EH (cell line): ENCODE data around the gene IMPA2.
"Not testable (repeated sequence)": the region's sequence is repeated elsewhere in the genome, so short reads cannot be mapped to it uniquely, and the experiment has no call there.

Source experiments
- DNase-seq: peaks from one replicate; pipeline ENCODE4 v3.0.0-alpha.2; 2015; ENCODE audit warnings: low read depth

Gene IMPA2

DNA sequence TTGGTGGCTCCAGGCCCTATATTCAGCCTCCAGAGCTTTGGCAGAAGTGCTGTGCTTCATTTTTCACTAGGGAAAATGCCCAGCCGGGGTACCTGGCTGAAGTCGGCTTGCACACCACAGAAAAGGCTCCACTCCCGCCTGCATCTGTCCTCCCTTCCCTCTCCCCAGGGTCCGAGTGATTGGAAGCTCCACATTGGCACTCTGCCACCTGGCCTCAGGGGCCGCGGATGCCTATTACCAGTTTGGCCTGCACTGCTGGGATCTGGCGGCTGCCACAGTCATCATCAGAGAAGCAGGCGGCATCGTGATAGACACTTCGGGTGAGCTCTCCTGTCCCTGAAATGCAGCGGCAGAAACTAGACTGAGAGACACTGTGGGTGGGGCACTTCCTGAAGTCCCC is 47.4 kb downstream of the IMPA2 start:
- no peak for DNase-seq

DNA sequence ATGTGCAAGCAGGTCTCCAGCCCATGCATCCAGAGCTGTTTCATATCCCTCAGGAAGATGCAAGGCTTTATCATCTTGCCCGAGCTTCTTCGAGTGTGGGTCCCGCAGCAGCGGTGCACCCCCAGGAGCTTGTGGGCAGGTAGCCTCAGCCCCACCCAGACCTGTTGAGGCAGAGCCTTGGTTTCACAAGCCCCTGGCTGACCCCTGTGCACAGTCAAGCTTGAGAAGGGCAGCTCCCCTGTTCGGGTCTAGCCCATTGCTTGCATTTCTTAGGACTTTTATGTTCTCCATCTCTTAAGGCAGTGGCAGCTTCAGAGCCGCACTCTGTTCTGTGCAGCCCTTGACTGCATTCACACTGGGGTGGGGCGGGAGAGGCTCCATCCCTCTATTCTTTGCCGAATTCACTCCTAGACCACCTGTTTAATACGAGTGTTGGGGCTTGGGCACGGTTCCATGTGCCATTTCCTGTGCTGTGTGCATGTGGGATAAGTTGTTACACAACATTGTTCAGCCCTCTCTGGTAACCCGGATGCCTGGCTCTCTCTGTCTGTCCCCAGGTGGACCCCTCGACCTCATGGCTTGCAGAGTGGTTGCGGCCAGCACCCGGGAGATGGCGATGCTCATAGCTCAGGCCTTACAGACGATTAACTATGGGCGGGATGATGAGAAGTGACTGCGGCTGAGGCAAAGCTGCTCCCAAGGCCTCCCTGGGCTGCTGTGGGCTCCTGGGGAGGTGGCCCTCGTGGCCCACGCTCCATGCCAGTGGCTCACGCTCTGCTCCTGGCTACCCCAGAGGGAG is 48.7 kb downstream of the IMPA2 start:
- no peak for DNase-seq

DNA sequence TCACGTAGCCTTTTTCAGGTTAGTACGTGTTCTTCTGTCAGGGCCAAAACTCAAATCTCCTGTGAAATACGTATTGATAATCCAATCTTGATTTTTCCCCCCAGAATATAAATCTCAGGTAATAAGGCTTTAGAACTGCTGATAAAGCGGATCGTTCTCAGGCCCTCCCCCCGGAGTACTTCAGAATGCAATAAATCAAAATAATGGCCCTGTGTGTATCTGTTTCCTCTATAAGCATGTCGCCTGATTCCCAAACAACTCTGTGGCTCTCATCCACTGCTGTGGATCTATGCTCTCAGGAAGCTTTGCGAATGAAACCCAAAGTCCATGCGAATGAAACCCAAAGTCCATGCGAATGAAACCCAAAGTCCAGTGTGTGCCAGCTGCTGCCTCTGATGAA is 49.4 kb downstream of the IMPA2 start:
- DNase-seq: no peak

DNA sequence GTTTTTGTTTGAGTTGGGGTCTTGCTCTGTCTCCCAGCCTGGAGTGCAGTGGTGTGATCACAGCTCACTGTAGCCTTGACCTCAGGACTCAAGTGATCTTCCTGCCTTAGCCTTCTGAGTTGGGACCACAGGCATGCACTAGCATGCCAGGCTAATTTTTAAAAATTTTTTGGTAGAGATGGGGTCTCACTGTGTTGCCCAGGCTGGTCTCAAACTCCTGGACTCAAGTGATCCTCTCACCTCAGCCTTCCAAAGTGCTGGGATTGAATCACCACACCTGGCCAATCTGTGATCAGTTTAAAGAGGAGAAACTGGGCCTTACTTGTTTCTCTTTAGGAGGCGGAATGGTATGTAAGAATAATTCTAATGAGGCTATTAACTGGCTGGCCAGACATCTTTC is 49.9 kb downstream of the IMPA2 start:
- no peak for DNase-seq

DNA sequence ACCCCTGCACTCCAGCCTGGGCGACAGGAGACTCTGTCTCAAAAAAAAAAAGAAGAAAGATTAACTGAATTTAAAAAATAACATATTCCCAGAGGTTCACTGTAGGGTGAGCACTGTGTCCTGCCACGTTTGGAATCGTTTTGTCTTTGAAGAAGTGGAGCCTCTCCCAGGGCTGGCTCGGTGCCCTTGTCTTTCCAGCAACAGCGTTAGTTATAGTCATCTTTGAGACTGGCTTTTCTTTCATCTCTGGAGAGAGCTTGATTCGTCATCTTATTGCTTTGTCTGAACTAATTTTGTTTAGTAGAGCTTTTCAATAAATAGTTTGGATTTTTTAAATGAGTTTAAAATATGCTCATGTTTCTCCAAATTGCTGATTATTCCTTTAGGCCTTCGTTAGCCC is 50.5 kb downstream of the IMPA2 start:
- DNase-seq: peak; percentile 71

DNA sequence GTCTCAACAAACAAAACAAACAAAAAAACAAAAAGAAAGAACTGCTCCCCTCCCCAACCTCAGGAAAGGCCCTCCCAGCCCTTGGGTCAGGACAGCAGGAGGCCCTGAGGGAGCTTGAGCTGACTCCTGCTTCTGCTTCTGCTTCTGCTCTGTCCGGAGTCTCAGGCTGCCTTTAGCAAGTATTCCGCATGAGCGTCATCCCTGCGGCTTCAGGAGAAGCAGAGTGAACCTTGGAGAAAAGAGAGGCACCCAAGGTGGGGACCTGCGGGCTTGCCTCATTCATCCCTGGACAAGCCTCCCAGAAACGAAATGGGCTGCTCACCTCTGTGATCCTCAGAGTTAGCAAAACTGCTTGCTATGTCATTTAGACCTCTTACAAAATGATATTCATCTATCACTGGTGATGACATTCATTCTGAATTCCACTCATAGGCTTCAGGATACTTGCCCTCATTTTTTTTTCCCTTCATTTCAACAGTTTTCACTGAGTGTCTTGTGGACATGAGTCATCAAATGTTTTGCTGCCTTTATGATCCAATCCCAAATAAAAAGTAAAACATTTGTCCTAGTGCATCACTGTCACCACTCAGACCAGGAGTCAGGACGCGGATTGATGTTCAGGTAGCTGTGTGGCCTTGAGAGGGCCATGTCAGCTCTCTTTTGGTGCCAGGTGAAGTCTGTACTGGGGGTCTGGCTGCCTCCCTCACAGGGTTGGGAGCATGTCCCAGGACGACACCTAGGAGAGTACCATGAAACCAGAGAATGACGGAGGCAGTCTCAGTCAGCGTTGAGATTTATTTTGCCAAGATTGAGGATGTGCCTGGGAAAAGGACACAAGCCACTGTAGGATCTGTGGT is 51.7 kb downstream of the IMPA2 start:
- DNase-seq: peak; percentile 71

DNA sequence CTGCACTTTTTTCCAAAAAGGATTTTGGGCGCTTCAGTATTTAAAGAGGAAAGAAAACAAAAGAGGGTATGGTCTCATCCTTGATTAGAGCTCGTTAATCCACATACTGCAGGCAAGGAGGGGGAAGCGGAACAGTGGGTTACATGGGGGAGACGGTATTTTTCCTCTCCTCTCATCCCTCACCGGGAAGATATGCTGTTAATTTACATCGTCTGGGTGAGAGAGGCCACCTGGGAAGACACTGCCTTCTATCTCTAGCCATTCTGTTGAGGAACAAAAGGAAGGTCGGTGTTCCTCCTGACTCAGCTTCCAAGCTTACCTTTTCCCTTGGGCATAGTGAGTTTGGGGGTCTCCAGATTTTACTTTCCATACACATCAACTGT is 52.3 kb downstream of the IMPA2 start:
- no peak for DNase-seq

DNA sequence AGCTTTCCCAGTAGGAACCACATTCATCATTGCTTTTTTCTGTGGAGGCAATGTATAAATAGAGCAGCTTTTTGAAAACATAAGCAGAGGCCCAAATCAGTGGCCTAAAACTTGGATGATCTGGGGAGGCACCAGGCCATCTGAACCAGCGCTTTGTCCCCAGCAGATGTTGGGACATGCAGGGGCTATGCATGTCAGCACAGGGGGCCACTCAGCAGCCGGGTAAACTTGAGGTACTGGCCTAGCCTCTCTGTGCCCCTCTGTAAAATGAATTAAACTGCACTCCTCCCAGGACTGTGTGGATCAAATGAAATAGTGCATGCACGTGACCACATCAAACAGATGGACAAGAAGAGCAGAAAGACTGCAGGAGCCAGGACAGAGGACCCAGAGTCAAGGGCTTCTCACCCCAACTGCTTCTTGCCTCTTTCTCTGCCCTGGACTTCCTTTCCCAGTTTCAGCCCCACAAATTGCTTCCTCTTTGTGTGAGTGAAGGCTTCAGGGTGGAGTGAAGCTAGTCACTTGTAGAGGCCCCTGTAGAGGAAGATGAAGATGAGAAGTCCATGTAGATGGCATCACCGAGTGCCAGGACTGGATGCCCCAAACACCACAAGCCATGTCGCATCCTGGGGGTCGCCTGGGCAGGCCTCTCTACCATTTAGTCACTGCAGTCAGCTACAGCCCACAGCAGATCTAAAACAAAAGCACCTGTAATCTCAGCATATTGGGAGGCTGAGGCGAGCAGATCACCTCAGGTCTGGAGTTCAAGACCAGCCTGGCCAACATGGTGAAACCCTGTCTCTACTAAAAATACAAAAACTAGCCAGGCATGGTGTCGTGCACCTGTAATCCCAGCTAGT is 53.2 kb downstream of the IMPA2 start:
- DNase-seq: no peak

DNA sequence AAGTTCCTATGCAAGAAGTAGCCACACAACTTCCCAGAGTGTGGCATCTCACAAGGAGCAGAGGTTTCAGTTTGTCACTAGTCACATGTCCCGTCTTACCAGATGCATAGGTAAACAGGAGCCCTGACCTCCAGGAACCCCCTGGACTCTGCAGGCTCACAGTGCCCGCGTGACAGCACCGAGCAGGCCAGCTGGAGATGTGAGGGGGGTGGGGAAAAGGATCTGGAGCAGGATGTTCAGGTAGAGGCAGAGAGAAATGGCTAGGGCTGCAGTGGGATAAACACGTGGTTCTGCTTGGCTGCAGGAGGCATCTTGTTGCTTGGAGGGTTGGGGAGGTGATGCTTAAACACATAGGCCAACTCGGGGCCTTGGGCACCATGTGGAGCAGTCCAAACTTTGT is 54.2 kb downstream of the IMPA2 start:
- DNase-seq: no peak

DNA sequence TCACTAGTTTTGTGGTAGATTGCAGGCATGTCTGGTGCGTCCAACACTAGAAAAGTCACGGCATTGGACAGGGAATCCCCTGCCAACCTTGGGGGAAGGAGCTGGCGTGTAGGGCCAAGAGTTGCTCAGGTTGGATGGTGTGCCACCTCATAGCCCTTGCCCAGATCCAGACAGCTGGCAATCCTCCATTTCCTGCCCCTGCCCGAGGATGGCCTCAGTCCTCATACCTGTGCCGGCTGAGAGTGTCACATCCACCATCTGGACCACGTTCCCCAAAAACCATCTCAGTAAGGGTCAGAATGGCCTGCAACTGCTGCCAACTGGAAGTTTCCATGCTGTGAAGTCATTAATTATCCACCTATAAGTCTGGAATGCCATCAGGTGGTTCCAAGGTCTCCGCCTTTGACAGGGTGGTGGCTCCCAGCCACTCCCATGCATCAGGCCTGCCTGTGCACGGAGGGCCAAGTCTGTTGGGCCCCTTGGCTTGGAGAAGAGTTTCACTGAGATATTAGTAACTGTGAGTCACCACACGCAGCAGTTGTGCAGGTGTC is 55.0 kb downstream of the IMPA2 start:
- DNase-seq: no peak

DNA sequence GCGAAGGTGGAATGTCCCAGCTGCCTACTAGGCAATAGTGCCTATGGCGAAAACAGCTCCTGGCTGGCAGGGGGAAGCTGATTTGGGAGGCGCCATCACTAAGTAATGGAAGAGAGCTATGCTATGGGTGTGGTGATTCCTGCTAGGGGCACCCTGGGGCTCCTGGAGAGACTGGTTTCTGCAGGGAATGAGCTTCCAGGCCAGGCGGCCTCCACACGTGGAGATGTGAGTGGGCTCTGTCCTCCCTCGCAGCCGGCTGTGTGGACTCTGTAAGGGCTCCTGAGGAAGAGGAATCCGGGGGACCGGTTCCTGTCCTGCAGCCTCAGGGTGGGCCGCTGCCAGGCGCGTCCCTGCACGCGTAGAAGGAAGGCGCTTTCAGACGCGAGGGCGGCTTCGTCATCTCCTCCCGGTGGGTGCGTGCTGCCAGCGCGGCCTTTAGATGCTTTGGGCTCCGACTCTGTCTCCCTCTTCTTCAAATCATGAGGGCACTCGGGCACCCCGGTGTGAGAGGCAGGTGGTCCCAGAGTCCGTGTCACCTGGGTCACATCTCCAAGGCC is 56.9 kb downstream of the IMPA2 start:
- peak; percentile 31 for DNase-seq

DNA sequence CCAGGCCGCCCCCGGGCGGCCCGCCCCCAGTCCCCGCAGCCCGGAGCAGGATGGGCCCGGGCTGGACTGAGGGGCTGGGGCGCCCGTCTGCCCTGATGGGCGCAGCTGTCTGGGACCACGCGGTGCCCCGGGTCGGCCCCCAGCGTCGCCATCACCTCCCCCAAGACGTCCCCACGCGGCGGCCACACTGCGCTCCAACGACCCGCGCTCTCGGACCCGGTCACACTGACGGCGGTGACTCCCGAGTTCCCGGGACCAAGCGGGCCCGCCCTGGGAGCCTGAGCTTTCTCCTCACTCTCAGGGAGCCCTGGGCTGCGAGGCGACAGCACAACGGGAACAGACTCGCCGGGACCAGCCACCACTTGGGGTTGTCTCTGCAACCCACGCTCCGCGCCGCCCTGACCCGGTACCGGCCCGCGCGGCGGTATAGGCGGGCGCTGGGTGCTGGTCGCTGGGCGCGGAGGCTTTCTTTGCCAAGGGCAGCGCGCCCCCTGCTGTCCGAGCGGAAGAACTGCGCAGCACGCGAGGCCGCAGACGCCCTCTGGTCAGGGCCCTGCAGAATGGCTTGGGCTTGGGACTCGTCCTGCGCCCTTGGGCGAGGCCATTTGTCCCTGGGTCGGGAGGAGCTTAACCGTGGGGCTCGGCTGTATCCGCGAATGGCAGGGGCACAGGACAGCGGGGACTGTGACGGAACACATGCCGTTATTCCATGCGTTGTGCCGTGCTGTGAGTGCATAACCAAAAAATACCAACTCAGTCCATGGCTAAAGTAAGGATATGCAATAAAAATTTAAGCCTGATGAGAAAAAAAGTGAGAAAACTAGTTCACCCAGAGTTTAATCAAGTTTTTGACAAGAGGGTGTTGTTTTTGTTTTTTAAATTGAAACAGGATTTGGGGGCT is 57.6 kb downstream of the IMPA2 start:
- DNase-seq: peak; percentile 78

DNA sequence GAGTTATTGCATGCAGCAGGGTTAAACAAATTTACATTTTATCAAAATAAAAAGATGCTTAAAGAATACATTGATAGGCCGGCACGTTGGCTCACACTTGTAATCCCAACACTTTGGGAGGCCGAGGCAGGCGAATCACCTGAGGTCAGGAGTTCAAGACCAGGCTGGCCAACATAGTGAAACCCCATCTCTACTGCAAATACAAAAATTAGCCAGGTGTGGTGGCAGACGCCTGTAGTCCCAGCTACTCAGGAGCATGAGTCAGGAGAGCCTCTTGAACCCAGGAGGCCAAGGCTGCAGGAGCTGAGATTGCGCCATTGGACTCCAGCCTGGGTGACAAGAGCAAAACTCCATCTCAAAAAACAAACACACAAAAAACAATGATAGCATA is 58.2 kb downstream of the IMPA2 start:
- not testable (repeated sequence) for DNase-seq

DNA sequence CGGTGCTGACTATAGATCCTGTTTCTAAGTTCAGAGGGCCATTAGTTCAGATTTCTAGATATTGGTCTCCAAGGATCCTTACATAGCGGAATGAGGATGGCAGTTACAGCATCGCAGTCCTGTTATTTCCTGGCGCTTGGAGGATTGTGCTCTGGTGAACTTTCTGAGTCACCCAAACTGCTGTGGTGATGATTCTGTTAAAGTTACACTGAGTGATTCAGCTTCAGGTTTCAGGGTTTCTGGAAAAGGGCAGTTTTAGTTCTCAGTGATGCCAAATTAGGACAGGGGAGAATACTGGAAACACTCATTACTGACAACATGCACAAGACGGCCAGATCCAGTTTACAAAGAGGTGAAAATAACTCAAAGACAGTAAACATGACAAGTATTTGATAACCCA is 60.3 kb downstream of the IMPA2 start:
- DNase-seq: peak; percentile 87

DNA sequence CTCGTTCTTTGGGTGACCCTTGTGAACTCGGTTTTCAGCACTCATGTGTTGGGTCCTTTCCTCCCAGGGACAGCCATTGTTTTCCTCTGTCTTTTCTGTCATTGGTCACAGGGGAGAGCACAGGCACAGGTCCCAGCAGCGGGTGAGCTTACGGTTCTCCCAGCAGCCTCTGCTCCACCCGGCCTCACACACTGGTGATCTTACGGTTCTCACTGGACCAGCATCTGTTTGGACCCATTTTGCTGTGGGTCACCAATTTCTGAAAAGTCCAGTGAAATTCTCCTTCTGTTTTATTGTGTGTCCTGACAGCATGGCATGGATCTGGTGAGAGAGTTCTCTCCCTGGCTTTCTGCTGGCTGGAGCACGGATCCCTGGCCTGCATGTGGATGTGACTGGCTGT is 62.5 kb downstream of the IMPA2 start:
- DNase-seq: no peak

DNA sequence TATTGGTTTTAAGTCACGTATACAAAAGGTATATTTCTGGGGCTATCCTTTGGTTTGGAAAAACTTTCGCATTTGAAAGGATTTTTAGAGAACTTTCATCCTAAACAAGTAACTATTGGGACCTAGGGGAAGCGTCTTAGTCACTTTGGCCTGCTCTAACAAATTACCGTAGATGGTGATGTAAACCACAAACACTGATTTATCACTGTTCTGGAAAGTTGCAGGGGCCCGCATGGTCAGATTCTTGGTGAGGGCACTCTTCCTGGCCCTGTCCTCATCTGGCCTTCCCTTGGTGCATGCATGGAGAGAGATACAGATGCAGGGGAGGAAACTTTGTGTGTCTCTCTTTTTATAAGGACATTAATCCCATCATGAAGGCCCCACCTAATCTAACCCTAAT is 63.3 kb downstream of the IMPA2 start:
- no peak for DNase-seq

DNA sequence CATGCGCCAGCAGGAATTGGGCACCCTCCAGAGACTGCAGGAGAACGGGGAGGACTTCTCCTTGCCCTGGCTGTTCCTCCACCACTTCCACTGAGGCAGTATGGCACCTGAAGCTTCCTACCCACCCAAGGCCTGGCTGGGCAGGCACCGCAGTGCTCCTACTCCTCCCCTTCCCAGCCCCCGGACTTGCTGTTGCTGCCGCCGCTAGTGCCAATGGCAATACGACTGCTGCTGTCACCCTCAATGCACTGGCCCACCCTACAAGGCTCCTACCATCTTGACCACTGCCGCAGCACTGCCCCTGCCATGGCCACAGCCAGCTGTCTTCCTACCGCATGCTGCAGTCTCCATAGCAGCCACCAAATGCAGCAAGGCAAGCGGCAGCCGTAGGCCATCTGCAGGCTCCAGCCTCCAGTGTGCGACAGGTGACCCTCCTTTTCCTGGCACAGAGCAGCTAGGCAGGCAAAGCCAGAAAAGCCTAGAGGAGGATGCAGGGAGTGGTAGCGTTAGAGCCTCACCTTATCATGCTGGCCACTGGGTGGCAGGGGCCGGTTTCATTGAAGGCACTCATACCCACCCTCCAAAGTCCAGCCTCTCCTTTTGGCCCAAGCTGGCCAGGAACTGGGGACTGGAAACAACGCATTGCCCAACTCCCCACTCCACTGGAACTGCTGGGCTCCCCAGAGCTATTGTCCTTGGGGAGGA is 64.9 kb downstream of the IMPA2 start:
- DNase-seq: no peak

DNA sequence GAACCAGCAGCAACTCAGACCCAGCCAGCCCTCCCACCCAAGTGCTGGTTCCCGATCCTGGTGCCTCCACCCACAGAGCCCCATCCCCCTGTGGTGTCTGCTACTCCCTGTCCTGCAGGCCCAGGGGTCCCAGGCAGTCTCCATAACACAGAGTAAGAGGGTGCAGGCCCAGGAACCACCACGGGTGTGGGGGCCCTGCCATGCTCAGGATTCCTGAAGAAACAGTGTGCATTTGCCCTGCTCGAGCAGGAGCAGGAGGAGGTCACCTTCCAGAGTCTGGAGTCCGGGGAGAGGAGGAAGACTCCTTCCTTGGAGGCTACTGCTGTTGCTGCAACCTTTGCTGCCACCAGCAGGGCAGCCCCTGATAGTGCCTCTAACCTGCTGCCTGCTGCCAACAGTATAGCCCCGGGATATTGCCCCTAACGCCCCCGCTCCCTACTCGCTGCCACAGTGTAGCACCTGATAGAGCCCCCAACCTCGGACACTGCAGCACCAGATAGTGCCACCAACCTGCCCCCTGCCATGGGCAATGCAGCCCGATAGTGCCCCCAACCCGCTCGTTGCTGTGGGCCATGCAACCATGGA is 65.5 kb downstream of the IMPA2 start:
- DNase-seq: no peak

DNA sequence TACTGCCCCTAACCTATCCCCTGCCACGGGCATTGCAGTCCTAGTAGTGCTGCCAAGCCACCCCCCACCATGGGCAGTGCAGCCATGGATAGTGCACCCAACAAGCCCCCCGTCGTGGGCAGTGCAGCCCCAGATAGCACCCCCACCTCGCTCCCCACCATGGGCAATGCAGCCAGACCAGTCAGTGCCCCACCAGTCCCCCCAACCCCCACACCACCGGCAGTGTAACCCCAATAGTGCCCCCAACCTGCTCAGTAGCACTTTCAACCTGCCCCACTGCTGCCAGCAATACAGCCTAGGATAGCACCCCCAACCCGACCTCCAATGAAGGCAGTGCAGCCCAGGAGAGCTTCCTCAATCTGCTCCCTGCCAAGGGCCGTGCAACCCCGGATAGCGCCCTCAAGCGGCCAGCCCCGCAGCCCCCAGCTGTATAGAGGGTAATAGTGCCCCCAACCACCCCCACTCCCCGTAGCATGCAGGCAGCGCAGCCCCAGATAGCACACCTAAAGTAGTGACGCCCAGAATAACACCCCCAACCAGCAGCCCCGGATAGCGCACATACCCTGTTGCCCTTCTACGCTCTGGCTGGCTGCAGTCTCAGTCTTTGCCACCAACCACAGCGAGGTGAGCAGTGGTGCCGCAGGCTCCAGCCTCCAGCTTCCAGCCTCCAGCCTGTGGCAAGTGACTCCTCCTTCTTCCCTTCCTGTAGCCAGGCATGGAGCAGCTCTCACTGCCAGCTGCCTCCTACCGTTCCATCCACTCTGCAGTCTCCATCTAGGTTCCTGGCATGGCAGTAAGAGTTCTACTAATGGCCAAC is 66.9 kb downstream of the IMPA2 start:
- DNase-seq: no peak
